Liver (tissue), 9 donors: Measurements from ENCODE around the gene SEPSECS. TPM values are rescaled to one million over a fixed set of nuclear protein-coding genes. Genes with fewer than 3 reads are reported as not detected.

Source experiments
- DNase-seq: peaks from one replicate; pipeline ENCODE4 v3.0.0-alpha.2; 2017; ENCODE audit warnings: low spot score
- H3K27ac ChIP-seq, 2 donors: one replicate each; pipeline ENCODE4 v1.7.0; 2013; ENCODE audit warnings: inconsistent platforms in 2 of 2, low read length in 2 of 2, control low read depth in 1 of 2, low read depth in 1 of 2, mild to moderate bottlenecking in 1 of 2
- H3K27me3 ChIP-seq, 4 donors: one replicate each; pipeline versions ENCODE4 v1.6.1 to v1.7.0; 2013; ENCODE audit warnings: low read length in 3 of 4, inconsistent platforms in 1 of 4, mild to moderate bottlenecking in 1 of 4, moderate library complexity in 1 of 4; ENCODE audit not compliant: control insufficient read depth in 4 of 4, insufficient read depth in 4 of 4
- H3K36me3 ChIP-seq, 4 donors: one replicate each; pipeline versions ENCODE4 v1.6.1 to v1.7.0; 2013; ENCODE audit warnings: low read length in 3 of 4, mild to moderate bottlenecking in 3 of 4, low read depth in 1 of 4, moderate library complexity in 1 of 4; ENCODE audit not compliant: control insufficient read depth in 4 of 4, insufficient read depth in 3 of 4
- H3K4me1 ChIP-seq, 4 donors: one replicate each; pipeline versions ENCODE4 v1.6.1 to v1.7.0; 2013; ENCODE audit warnings: low read length in 3 of 4, mild to moderate bottlenecking in 3 of 4, moderate library complexity in 1 of 4; ENCODE audit not compliant: control insufficient read depth in 4 of 4, insufficient read depth in 4 of 4
- H3K4me3 ChIP-seq, 3 donors: one replicate each; pipeline versions ENCODE4 v1.6.1 to v1.7.0; 2013; ENCODE audit warnings: low read length in 3 of 3, control low read depth in 1 of 3, low read depth in 1 of 3, mild to moderate bottlenecking in 1 of 3
- H3K9ac ChIP-seq, 2 donors: one replicate each; pipeline ENCODE4 v1.7.0; 2013; ENCODE audit warnings: low read length in 2 of 2, mild to moderate bottlenecking in 2 of 2, moderate library complexity in 2 of 2, control low read depth in 1 of 2, low read depth in 1 of 2
- H3K9me3 ChIP-seq, 4 donors: one replicate each; pipeline versions ENCODE4 v1.6.1 to v1.7.0; 2013; ENCODE audit warnings: low read length in 3 of 4; ENCODE audit not compliant: control insufficient read depth in 4 of 4
- EGR1 ChIP-seq, 2 donors: IDR thresholded peaks; 2 replicates each; pipeline ENCODE4 v1.6.1; 2016 to 2018; ENCODE audit warnings: antibody characterized with exemption in 2 of 2, low read depth in 2 of 2
- FOXA1 ChIP-seq: IDR thresholded peaks from 2 replicates; pipeline ENCODE4 v1.6.1; 2016; ENCODE audit warnings: antibody characterized with exemption
- FOXA2 ChIP-seq: IDR thresholded peaks from 2 replicates; pipeline ENCODE4 v1.6.1; 2016; ENCODE audit warnings: antibody characterized with exemption
- GABPA ChIP-seq, 2 donors: IDR thresholded peaks in 1 of 2; conservative IDR thresholded peaks in 1 of 2; 2 replicates each; pipeline ENCODE4 v1.6.1; 2016; ENCODE audit warnings: antibody characterized with exemption in 2 of 2, mild to moderate bottlenecking in 1 of 2, moderate library complexity in 1 of 2
- HNF4A ChIP-seq, 2 donors: conservative IDR thresholded peaks; 2 replicates each; pipeline ENCODE4 v1.6.1; 2016; ENCODE audit warnings: antibody characterized with exemption in 2 of 2, mild to moderate bottlenecking in 2 of 2
- HNF4G ChIP-seq: IDR thresholded peaks from 2 replicates; pipeline ENCODE4 v1.6.1; 2016; ENCODE audit warnings: antibody characterized with exemption
- JUND ChIP-seq, 2 donors: IDR thresholded peaks; 2 replicates each; pipeline ENCODE4 v1.6.1; 2016; ENCODE audit warnings: antibody characterized with exemption in 2 of 2
- NR2F2 ChIP-seq: IDR thresholded peaks from 2 replicates; pipeline ENCODE4 v1.6.1; 2016; ENCODE audit warnings: antibody characterized with exemption
- RAD21 ChIP-seq, 2 donors: IDR thresholded peaks; 2 replicates each; pipeline ENCODE4 v1.6.1; 2016; ENCODE audit warnings: antibody characterized with exemption in 2 of 2, mild to moderate bottlenecking in 2 of 2
- RXRA ChIP-seq, 2 donors: IDR thresholded peaks; 2 replicates each; pipeline ENCODE4 v1.6.1; 2017 to 2018; ENCODE audit warnings: antibody characterized with exemption in 2 of 2, mild to moderate bottlenecking in 1 of 2
- SP1 ChIP-seq: IDR thresholded peaks from 2 replicates; pipeline ENCODE4 v1.6.1; 2018; ENCODE audit warnings: antibody characterized with exemption, mild to moderate bottlenecking
- TAF1 ChIP-seq: conservative IDR thresholded peaks from 2 replicates; pipeline ENCODE4 v1.6.1; 2016; ENCODE audit warnings: antibody characterized with exemption, mild to moderate bottlenecking
- YY1 ChIP-seq: IDR thresholded peaks from 2 replicates; pipeline ENCODE4 v1.6.1; 2016; ENCODE audit warnings: antibody characterized with exemption, mild to moderate bottlenecking
- WGBS: extraction: QIAGEN DNeasy Blood & Tissue Kit; methylation state at CpG from one replicate; pipeline ENCODE4 v1.1.7; 2013; 5-methylcytosine and 5-hydroxymethylcytosine counted together
- polyA plus RNA-seq, 2 donors: library from polyadenylated mRNA; stranded (reverse) in 1 of 2; unstranded in 1 of 2; fragments of 200-250 nt in 1 of 2; fragments of >200 nt in 1 of 2; fragmentation: Nextera tagmentation in 1 of 2; extraction: Ambion mirVana in 1 of 2; gene quantifications; one replicate each; pipeline versions ENCODE4 v1.2.1 to v1.2.3, GENCODE V29; 2013 to 2015
- total RNA-seq, 2 donors: library from RNA; depleted of rRNA; stranded (reverse); fragments of >200 nt; gene quantifications; one replicate each; pipeline ENCODE4 v1.2.3, GENCODE V29; 2014
- TF ChIP-seq, protein P1 (sequence below): IDR thresholded peaks from 2 replicates; pipeline ENCODE4 v1.6.1; 2016; ENCODE audit warnings: antibody characterized with exemption, mild to moderate bottlenecking
- TF ChIP-seq, protein P2 (sequence below): IDR thresholded peaks from 2 replicates; pipeline ENCODE4 v1.6.1; 2016; ENCODE audit warnings: antibody characterized with exemption
- TF ChIP-seq, protein P3 (sequence below): fragments of 150-350 bp; IDR thresholded peaks from 2 replicates; pipeline ENCODE4 v1.5.1; 2017; ENCODE audit warnings: improper control_type of control experiment, low read depth, low read length; ENCODE audit not compliant: missing input control
- TF ChIP-seq, protein P4 (sequence below): IDR thresholded peaks from 2 replicates; pipeline ENCODE4 v1.6.1; 2016; ENCODE audit warnings: antibody characterized with exemption
- TF ChIP-seq, protein P5 (sequence below): IDR thresholded peaks from 2 replicates; pipeline ENCODE4 v1.6.1; 2016; ENCODE audit warnings: antibody characterized with exemption
- donor health status: healthy.
- donor health status: healthy.
- donor health status: healthy.
- donor health status: healthy.
- donor health status: healthy.

Gene SEPSECS
- total and polyA plus RNA-seq, 4 donors, result 10.3 to 31.7 (median 13.2) TPM

DNA sequence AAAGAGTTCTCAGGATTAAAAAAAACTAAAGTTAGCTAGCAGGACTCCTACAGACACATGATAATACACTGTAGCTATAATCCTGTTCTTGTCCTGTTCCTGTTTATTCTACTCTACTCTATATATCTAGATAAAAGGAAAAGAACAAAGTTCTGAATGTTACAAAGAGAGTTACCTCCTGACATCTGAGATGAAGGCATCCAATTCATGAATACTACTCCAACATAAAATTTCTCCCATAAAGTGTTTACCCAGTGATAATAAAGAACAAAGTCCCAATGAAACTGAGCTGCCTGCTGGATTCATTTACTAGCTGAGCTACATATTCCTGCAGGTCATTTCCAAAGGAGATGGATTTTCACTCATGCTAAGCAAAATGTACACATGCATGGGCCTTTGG, 27.1 kb downstream of the SEPSECS start:
- H3K27ac ChIP-seq, result no peak overlapping the region
- TF ChIP-seq FOXA1 (no peak), EGR1 (IDR thresholded peaks at IDR 0.05; ENCODE audit: low read depth in 2 of 2) (no peak), YY1 (no peak), HNF4A (conservative IDR thresholded peaks at IDR 0.05) (no peak), NR2F2 (no peak), SP1 (no peak), RAD21 (IDR thresholded peaks at IDR 0.05) (no peak), HNF4G (no peak), JUND (IDR thresholded peaks at IDR 0.05) (no peak)
- TF ChIP-seq, protein P1, sequence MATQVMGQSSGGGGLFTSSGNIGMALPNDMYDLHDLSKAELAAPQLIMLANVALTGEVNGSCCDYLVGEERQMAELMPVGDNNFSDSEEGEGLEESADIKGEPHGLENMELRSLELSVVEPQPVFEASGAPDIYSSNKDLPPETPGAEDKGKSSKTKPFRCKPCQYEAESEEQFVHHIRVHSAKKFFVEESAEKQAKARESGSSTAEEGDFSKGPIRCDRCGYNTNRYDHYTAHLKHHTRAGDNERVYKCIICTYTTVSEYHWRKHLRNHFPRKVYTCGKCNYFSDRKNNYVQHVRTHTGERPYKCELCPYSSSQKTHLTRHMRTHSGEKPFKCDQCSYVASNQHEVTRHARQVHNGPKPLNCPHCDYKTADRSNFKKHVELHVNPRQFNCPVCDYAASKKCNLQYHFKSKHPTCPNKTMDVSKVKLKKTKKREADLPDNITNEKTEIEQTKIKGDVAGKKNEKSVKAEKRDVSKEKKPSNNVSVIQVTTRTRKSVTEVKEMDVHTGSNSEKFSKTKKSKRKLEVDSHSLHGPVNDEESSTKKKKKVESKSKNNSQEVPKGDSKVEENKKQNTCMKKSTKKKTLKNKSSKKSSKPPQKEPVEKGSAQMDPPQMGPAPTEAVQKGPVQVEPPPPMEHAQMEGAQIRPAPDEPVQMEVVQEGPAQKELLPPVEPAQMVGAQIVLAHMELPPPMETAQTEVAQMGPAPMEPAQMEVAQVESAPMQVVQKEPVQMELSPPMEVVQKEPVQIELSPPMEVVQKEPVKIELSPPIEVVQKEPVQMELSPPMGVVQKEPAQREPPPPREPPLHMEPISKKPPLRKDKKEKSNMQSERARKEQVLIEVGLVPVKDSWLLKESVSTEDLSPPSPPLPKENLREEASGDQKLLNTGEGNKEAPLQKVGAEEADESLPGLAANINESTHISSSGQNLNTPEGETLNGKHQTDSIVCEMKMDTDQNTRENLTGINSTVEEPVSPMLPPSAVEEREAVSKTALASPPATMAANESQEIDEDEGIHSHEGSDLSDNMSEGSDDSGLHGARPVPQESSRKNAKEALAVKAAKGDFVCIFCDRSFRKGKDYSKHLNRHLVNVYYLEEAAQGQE, result no peak
- TF ChIP-seq, protein P2, sequence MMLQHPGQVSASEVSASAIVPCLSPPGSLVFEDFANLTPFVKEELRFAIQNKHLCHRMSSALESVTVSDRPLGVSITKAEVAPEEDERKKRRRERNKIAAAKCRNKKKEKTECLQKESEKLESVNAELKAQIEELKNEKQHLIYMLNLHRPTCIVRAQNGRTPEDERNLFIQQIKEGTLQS, result no peak
- TF ChIP-seq, protein P3, sequence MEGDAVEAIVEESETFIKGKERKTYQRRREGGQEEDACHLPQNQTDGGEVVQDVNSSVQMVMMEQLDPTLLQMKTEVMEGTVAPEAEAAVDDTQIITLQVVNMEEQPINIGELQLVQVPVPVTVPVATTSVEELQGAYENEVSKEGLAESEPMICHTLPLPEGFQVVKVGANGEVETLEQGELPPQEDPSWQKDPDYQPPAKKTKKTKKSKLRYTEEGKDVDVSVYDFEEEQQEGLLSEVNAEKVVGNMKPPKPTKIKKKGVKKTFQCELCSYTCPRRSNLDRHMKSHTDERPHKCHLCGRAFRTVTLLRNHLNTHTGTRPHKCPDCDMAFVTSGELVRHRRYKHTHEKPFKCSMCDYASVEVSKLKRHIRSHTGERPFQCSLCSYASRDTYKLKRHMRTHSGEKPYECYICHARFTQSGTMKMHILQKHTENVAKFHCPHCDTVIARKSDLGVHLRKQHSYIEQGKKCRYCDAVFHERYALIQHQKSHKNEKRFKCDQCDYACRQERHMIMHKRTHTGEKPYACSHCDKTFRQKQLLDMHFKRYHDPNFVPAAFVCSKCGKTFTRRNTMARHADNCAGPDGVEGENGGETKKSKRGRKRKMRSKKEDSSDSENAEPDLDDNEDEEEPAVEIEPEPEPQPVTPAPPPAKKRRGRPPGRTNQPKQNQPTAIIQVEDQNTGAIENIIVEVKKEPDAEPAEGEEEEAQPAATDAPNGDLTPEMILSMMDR, result no peak
- TF ChIP-seq, protein P4, sequence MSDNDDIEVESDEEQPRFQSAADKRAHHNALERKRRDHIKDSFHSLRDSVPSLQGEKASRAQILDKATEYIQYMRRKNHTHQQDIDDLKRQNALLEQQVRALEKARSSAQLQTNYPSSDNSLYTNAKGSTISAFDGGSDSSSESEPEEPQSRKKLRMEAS, result no peak

DNA sequence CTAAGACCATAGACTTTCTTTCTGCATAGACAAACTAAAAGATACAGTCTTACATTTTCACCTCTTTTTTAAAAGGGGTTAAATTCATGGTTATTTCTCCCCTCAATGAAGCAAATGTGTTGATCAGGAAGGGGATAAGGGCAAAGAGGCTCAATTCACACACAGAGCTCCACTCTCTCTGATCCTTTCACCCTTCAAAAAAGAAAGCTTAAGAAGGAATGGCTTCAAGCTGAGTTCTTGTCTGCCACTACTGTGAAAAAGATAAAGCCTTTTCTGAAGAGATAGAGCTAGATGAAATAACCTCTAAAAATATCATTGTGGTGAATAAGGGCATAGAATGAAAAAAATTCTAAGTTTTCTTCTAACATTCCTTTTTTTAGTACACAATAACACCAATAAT, 28.3 kb downstream of the SEPSECS start:
- H3K4me3 ChIP-seq, result no peak overlapping the region
- no peak overlapping the region for H3K27ac ChIP-seq
- no peaks in the 10 kb centered on the region for H3K9me3 ChIP-seq
- no peaks in the 10 kb centered on the region for H3K4me1 ChIP-seq
- H3K36me3 ChIP-seq, result peaks cover 0 to 11% (median 2%) of the 10 kb centered on the region in 4 donors
- H3K27me3 ChIP-seq, result no peaks in the 10 kb centered on the region
- no peak overlapping the region for H3K9ac ChIP-seq
- DNase-seq, result no peak
- TF ChIP-seq NR2F2 (no peak), YY1 (no peak)

More for the DNA sequence above, 27.1 kb downstream of the SEPSECS start:
- H3K4me3 ChIP-seq, result no peak overlapping the region
- no peak for DNase-seq
- H3K36me3 ChIP-seq, result peaks cover 0 to 15% (median 4%) of the 10 kb centered on the region in 4 donors
- H3K4me1 ChIP-seq, result no peaks in the 10 kb centered on the region
- H3K9ac ChIP-seq, result no peak overlapping the region
- H3K9me3 ChIP-seq, result no peaks in the 10 kb centered on the region
- H3K27me3 ChIP-seq, result no peaks in the 10 kb centered on the region

DNA sequence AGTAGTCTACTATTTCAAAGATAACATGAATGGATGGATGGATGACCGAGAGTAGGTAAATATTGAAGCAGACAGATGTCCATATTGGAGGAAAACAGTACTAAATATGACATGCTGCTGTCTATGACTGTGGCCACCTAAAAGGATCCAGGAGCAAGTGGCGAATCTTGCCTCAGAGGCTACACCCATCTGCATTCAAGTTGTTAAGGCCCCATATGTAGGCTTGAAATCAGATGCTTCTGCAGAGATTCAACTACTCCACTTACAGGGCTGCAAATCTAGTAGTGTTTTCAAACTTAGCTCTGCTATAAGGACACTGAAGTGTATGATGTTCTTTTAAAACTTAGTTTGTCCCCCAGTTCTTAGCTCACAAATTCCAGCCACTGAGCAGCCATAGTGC, 28.9 kb downstream of the SEPSECS start:
- H3K27ac ChIP-seq, result no peak overlapping the region
- H3K9ac ChIP-seq, result no peak overlapping the region
- H3K9me3 ChIP-seq, result no peaks in the 10 kb centered on the region
- no peaks in the 10 kb centered on the region for H3K27me3 ChIP-seq
- peaks cover 0 to 11% (median 2%) of the 10 kb centered on the region in 4 donors for H3K36me3 ChIP-seq
- 96% methylated on average over 2 of the region's 2 CpGs for WGBS
- H3K4me1 ChIP-seq, result no peaks in the 10 kb centered on the region
- no peak overlapping the region for H3K4me3 ChIP-seq
- DNase-seq, result no peak
- TF ChIP-seq FOXA1, result no peak
- TF ChIP-seq HNF4A (conservative IDR thresholded peaks at IDR 0.05), result no peak
- no peak for TF ChIP-seq RAD21 (IDR thresholded peaks at IDR 0.05)
- TF ChIP-seq, protein P5, sequence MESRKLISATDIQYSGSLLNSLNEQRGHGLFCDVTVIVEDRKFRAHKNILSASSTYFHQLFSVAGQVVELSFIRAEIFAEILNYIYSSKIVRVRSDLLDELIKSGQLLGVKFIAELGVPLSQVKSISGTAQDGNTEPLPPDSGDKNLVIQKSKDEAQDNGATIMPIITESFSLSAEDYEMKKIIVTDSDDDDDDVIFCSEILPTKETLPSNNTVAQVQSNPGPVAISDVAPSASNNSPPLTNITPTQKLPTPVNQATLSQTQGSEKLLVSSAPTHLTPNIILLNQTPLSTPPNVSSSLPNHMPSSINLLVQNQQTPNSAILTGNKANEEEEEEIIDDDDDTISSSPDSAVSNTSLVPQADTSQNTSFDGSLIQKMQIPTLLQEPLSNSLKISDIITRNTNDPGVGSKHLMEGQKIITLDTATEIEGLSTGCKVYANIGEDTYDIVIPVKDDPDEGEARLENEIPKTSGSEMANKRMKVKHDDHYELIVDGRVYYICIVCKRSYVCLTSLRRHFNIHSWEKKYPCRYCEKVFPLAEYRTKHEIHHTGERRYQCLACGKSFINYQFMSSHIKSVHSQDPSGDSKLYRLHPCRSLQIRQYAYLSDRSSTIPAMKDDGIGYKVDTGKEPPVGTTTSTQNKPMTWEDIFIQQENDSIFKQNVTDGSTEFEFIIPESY, result no peak
- no peak for TF ChIP-seq EGR1 (IDR thresholded peaks at IDR 0.05; ENCODE audit: low read depth in 2 of 2)
- no peak for TF ChIP-seq YY1
- TF ChIP-seq, protein P3, result no peak
- TF ChIP-seq TAF1, result no peak
- no peak for TF ChIP-seq RXRA (IDR thresholded peaks at IDR 0.05)
- no peak for TF ChIP-seq JUND (IDR thresholded peaks at IDR 0.05)
- no peak for TF ChIP-seq HNF4G
- TF ChIP-seq GABPA (IDR thresholded peaks at IDR 0.05 in 1 of 2, conservative IDR thresholded peaks at IDR 0.05 in 1 of 2), result no peak
- TF ChIP-seq, protein P2, result no peak
- TF ChIP-seq NR2F2, result no peak
- TF ChIP-seq FOXA2, result no peak
- no peak for TF ChIP-seq SP1
